Measurements from ENCODE around the gene CSNK1G1. TPM values are rescaled to one million over a fixed set of nuclear protein-coding genes. Genes with fewer than 3 reads are reported as not detected.

Gene CSNK1G1
- total and polyA plus RNA-seq, 2 of the 8 experiments (the other 6 are each of a cell fraction or from before 2014, with no cell fraction given): 6.0 to 12.9 TPM

- TF ChIP-seq TEAD4 (IDR thresholded peaks at IDR 0.05; ENCODE audit: low read depth, low read length) (no peak), RBBP5 (IDR thresholded peaks at IDR 0.05; ENCODE audit: borderline replicate concordance, low read depth, low read length) (no peak), SIRT6 (IDR thresholded peaks at IDR 0.05; ENCODE audit: low read length) (no peak), POU5F1 (IDR thresholded peaks at IDR 0.05; ENCODE audit: low read depth, low read length) (no peak), CEBPB (IDR thresholded peaks at IDR 0.05; ENCODE audit: low read depth, low read length) (no peak), CHD7 (IDR thresholded peaks at IDR 0.05; ENCODE audit: insufficient replicate concordance, low read length) (no peak), RAD21 (IDR thresholded peaks at IDR 0.05 in 1 of 2, conservative IDR thresholded peaks at IDR 0.05 in 1 of 2; ENCODE audit: low read depth in 2 of 2, low read length in 2 of 2) (no peak)
Observed at GRCh38 chr15:64133623-64134344, 222.2 kb downstream of the CSNK1G1 start (continued).
